B cell (primary cell): Measurements from ENCODE around the gene ACADM. TPM values are rescaled to one million over a fixed set of nuclear protein-coding genes. Genes with fewer than 3 reads are reported as not detected.

Experiments
- ATAC-seq: fragments of 200-7000 bp; cut with Tn5 transposase; one replicate; pipeline ENCODE4 v1.10.0; 2021; ENCODE audit warnings: low read depth, mild to moderate bottlenecking, moderate number of reproducible peaks, moderate library complexity
- CTCF ChIA-PET: fragments of 350-600 bp; sonication (Branson Sonifier 250); formaldehyde crosslinking; loops from one replicate; lab custom pipeline; 2021; ENCODE audit warnings: antibody characterized with exemption, inconsistent platforms; lab: Charles Lee
- POLR2A ChIA-PET: fragments of 350-600 bp; sonication (Branson Sonifier 250); formaldehyde crosslinking; loops from one replicate; lab custom pipeline; 2021; ENCODE audit warnings: antibody characterized with exemption; lab: Charles Lee
- DNase-seq: peaks from one replicate; pipeline ENCODE4 v3.0.0; 2013
- H2AFZ ChIP-seq: 2 replicates; pipeline ENCODE4 v1.6.1; 2012; ENCODE audit warnings: mild to moderate bottlenecking, low read depth, low read length; ENCODE audit not compliant: insufficient read depth, poor library complexity, severe bottlenecking
- H3K27ac ChIP-seq, 2 donors: 1 replicate in 1 of 2; 2 replicates in 1 of 2; pipeline ENCODE4 v1.5.1; 2012 to 2013; ENCODE audit warnings: low read length in 2 of 2, mild to moderate bottlenecking in 2 of 2, moderate library complexity in 1 of 2
- H3K27me3 ChIP-seq, 4 experiments: fragments of 200-600 bp in 1 of 4; sonication (generic) in 1 of 4; replicated peaks in 1 of 4; 1 replicate in 2 of 4; 2 replicates in 2 of 4; pipeline versions ENCODE4 v1.6.1 to v1.7.0; 2013 to 2016; ENCODE audit warnings: low read length in 3 of 4, mild to moderate bottlenecking in 2 of 4, mixed read lengths in 1 of 4, moderate library complexity in 1 of 4; ENCODE audit not compliant: insufficient read depth in 4 of 4, control insufficient read depth in 3 of 4; ENCODE audit errors: control extremely low read depth in 1 of 4
- H3K36me3 ChIP-seq, 2 experiments: replicated peaks in 1 of 2; 1 replicate in 1 of 2; 2 replicates in 1 of 2; pipeline versions ENCODE4 v1.6.1 to v1.7.1; 2013; ENCODE audit warnings: low read length in 1 of 2; ENCODE audit not compliant: insufficient read depth in 2 of 2, control insufficient read depth in 1 of 2; ENCODE audit errors: control extremely low read depth in 1 of 2, extremely low read depth in 1 of 2
- H3K4me1 ChIP-seq, 2 donors: fragments of 200-600 bp in 1 of 2; sonication (generic) in 1 of 2; 1 replicate in 1 of 2; 2 replicates in 1 of 2; pipeline versions ENCODE4 v1.5.1 to v1.6.1; 2013 to 2017; ENCODE audit warnings: low read length in 2 of 2; ENCODE audit not compliant: control insufficient read depth in 2 of 2, insufficient read depth in 2 of 2
- H3K4me2 ChIP-seq: replicated peaks from 2 replicates; pipeline ENCODE3; 2012; ENCODE audit warnings: mild to moderate bottlenecking, low read depth, low read length; ENCODE audit not compliant: poor library complexity, severe bottlenecking
- H3K4me3 ChIP-seq, 5 experiments: fragments of 200-600 bp in 1 of 5; sonication (generic) in 1 of 5; 1 replicate in 3 of 5; 2 replicates in 2 of 5; pipeline versions ENCODE4 v1.5.1 to v1.7.0; 2011 to 2016; ENCODE audit warnings: low read length in 4 of 5, mild to moderate bottlenecking in 4 of 5, low read depth in 2 of 5, control low read depth in 1 of 5, moderate library complexity in 1 of 5; ENCODE audit not compliant: insufficient read depth in 1 of 5; ENCODE audit errors: control extremely low read depth in 1 of 5, extremely low read depth in 1 of 5
- H3K79me2 ChIP-seq: fragments of 200-600 bp; sonication (generic); one replicate; pipeline ENCODE4 v1.6.0; 2016; ENCODE audit warnings: low read length; ENCODE audit not compliant: control insufficient read depth, insufficient read depth
- H3K9ac ChIP-seq: fragments of 200-600 bp; sonication (generic); 2 replicates; pipeline ENCODE4 v1.6.1; 2017; ENCODE audit warnings: mild to moderate bottlenecking, low read length, moderate library complexity
- H3K9me3 ChIP-seq, 3 donors: one replicate each; pipeline versions ENCODE4 v1.6.1 to v1.7.1; 2013; ENCODE audit warnings: low read length in 2 of 3; ENCODE audit not compliant: control insufficient read depth in 2 of 3, insufficient read depth in 1 of 3; ENCODE audit errors: control extremely low read depth in 1 of 3
- H4K20me1 ChIP-seq: 2 replicates; pipeline ENCODE4 v1.6.0; 2012; ENCODE audit warnings: mild to moderate bottlenecking, low read length; ENCODE audit not compliant: insufficient read depth, control insufficient read depth, poor library complexity, severe bottlenecking
- H3K27ac Mint-ChIP-seq: one replicate; pipeline ENCODE4 v1.8.0; 2021; ENCODE audit warnings: mixed read lengths
- H3K27me3 Mint-ChIP-seq: one replicate; pipeline ENCODE4 v1.8.0; 2021; ENCODE audit warnings: mixed read lengths
- H3K4me1 Mint-ChIP-seq: one replicate; pipeline ENCODE4 v1.8.0; 2021; ENCODE audit warnings: mixed read lengths
- H3K4me3 Mint-ChIP-seq: one replicate; pipeline ENCODE4 v1.8.0; 2021; ENCODE audit warnings: mixed read lengths
- H3K9me3 Mint-ChIP-seq: one replicate; pipeline ENCODE4 v1.8.0; 2022; ENCODE audit warnings: mixed read lengths; ENCODE audit not compliant: insufficient read depth
- EZH2 ChIP-seq: IDR thresholded peaks from 2 replicates; pipeline ENCODE4 v1.6.1; 2012; ENCODE audit warnings: borderline replicate concordance, low read depth, mild to moderate bottlenecking, moderate library complexity, low read length; ENCODE audit not compliant: insufficient read depth, poor library complexity, severe bottlenecking
- WGBS: methylation state at CpG from one replicate; pipeline ENCODE4 v1.1.5; 2013; ENCODE audit warnings: missing lambda C conversion rate; ENCODE audit not compliant: insufficient coverage; 5-methylcytosine and 5-hydroxymethylcytosine counted together
- intact Hi-C: fragments of 100-400 bp; cut with micrococcal nuclease; formaldehyde crosslinking; loops from one replicate; pipeline ENCODE4 v1.10.0; 2022
- polyA plus RNA-seq: library from polyadenylated mRNA; depleted of rRNA; stranded (reverse); fragments of >200 nt; gene quantifications from 2 replicates; pipeline ENCODE4 v1.2.3, GENCODE V29; 2012
- total RNA-seq, 2 donors: library from RNA; stranded (reverse); fragments of 120-200 nt in 1 of 2; gene quantifications; 1 replicate in 1 of 2; 2 replicates in 1 of 2; pipeline versions ENCODE4 v1.2.3 to v1.2.4, GENCODE V29; 2013 to 2022
- TF ChIP-seq, protein P1 (sequence below): fragments of 200-600 bp; IDR thresholded peaks from one replicate; pipeline ENCODE4 v1.8.0; 2022; ENCODE audit warnings: antibody characterized with exemption, mild to moderate bottlenecking

The ACADM gene
- total and polyA plus RNA-seq, 2 donors (not counting 1 experiment from before 2014, with no cell fraction given) = 16.4 to 53.3 TPM

DNA sequence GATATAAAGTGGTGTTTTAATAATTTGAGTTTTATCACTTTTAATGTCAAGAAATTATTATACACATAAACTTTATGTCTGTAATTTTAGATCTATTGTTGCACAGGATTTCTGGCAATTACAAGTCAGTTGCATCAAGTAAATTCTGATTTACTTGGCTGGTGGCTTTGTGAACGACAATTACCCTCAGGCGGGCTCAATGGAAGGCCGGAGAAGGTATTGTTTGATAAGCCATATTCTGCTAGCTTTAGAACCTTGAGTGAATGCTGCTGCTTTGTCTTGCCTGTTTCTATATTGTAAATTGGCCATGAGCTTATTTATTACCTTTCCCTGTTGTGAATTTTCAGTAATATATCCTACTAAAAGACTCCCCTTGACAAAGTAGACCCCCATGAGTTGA, 67.6 kb downstream of the ACADM start:
- Histone ChIP-seq H3K27ac (no peak overlapping the region), H3K4me2 (no peak overlapping the region), H3K9ac (no peak overlapping the region), H3K79me2 (peaks cover 31% of the 10 kb centered on the region), H2AFZ (no peak overlapping the region), H4K20me1 (peaks cover 70% of the 10 kb centered on the region), H3K27me3 (no peaks in the 10 kb centered on the region), H3K36me3 (peaks cover 4 to 86% of the 10 kb centered on the region in 2 experiments), H3K4me3 (no peak overlapping the region), H3K9me3 (peaks cover 0 to 1% (median 0%) of the 10 kb centered on the region in 3 donors), H3K4me1 (peaks cover 33 to 34% of the 10 kb centered on the region in 2 donors)
- TF ChIP-seq, protein P1, sequence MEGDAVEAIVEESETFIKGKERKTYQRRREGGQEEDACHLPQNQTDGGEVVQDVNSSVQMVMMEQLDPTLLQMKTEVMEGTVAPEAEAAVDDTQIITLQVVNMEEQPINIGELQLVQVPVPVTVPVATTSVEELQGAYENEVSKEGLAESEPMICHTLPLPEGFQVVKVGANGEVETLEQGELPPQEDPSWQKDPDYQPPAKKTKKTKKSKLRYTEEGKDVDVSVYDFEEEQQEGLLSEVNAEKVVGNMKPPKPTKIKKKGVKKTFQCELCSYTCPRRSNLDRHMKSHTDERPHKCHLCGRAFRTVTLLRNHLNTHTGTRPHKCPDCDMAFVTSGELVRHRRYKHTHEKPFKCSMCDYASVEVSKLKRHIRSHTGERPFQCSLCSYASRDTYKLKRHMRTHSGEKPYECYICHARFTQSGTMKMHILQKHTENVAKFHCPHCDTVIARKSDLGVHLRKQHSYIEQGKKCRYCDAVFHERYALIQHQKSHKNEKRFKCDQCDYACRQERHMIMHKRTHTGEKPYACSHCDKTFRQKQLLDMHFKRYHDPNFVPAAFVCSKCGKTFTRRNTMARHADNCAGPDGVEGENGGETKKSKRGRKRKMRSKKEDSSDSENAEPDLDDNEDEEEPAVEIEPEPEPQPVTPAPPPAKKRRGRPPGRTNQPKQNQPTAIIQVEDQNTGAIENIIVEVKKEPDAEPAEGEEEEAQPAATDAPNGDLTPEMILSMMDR = no peak
- TF ChIP-seq EZH2 = no peak
- H3K4me1 Mint-ChIP-seq = peaks cover 46% of the 10 kb centered on the region
- H3K27me3 Mint-ChIP-seq = no peaks in the 10 kb centered on the region
- CTCF ChIA-PET = no interaction called here
- ATAC-seq = no peak
- intact Hi-C loops = no loop called here
- H3K4me3 Mint-ChIP-seq = no peak overlapping the region
- no peak overlapping the region for H3K27ac Mint-ChIP-seq
- H3K9me3 Mint-ChIP-seq = no peaks in the 10 kb centered on the region
- DNase-seq = no peak
- POLR2A ChIA-PET = no interaction called here
- WGBS = 96% methylated on average over 3 of the region's 3 CpGs

DNA sequence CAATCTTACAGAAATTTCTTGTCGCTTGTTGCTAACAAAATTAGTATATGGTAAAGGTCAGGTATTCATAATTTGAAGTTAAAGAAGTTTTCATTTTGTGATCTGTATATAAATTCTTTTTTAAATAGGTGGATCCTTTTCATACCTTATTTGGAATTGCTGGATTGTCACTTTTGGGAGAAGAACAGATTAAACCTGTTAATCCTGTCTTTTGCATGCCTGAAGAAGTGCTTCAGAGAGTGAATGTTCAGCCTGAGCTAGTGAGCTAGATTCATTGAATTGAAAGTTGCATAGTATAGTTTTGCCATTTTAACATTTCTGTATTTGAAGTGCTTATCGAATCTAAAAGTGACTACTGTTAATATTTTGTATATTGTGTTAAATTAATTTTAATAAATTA, 69.9 kb downstream of the ACADM start:
- Histone ChIP-seq H3K4me1 (peaks cover 10 to 11% of the 10 kb centered on the region in 2 donors), H3K27me3 (no peaks in the 10 kb centered on the region), H2AFZ (no peak overlapping the region), H3K36me3 (peaks cover 2 to 74% of the 10 kb centered on the region in 2 experiments), H3K4me2 (no peak overlapping the region), H4K20me1 (peaks cover 48% of the 10 kb centered on the region), H3K9me3 (peaks cover 0 to 3% (median 0%) of the 10 kb centered on the region in 3 donors), H3K27ac (no peak overlapping the region), H3K79me2 (peaks cover 9% of the 10 kb centered on the region), H3K9ac (no peak overlapping the region), H3K4me3 (no peak overlapping the region)
- Mint-ChIP-seq H3K9me3 (no peaks in the 10 kb centered on the region), H3K27ac (no peak overlapping the region), H3K4me3 (no peak overlapping the region), H3K27me3 (no peaks in the 10 kb centered on the region), H3K4me1 (peaks cover 26% of the 10 kb centered on the region)
- DNase-seq (no peak), ATAC-seq (no peak)
- POLR2A ChIA-PET = no interaction called here
- CTCF ChIA-PET = no interaction called here
- TF ChIP-seq, protein P1 = no peak
- no peak for TF ChIP-seq EZH2
- no CpG with 5 or more reads among the region's 2 CpGs for WGBS
- intact Hi-C loops = no loop called here
